Measurements from ENCODE around the gene TTC7B.

- no peak for TF ChIP-seq CTCF (IDR thresholded peaks at IDR 0.05)
- no peak for TF ChIP-seq EZH2 (IDR thresholded peaks at IDR 0.05)
These were observed 328.0 kb downstream of the TTC7B start for GRCh38 chr14:90488256-90488655.

Measured in neural progenitor cell (in vitro differentiated cells).